ENCODE results near the gene ST3GAL3. TPM values are rescaled to one million over a fixed set of nuclear protein-coding genes. Genes with fewer than 3 reads are reported as not detected.

The ST3GAL3 gene
- total RNA-seq, 1 donor from 2014 or later, result 14.9 TPM

- Mint-ChIP-seq H3K27ac (ENCODE audit: unreplicated experiment) (peak overlapping the region; percentile 9), H3K4me3 (ENCODE audit: unreplicated experiment) (peak overlapping the region; percentile 67), H3K36me3 (ENCODE audit: low read depth, unreplicated experiment) (peaks cover 28% of the 10 kb centered on the region), H3K27me3 (ENCODE audit: unreplicated experiment) (peaks cover 31% of the 10 kb centered on the region), H3K9me3 (ENCODE audit: unreplicated experiment) (peaks cover 16% of the 10 kb centered on the region), H3K4me1 (ENCODE audit: unreplicated experiment) (peaks cover 39% of the 10 kb centered on the region)
- no peak for DNase-seq (ENCODE audit: low spot score)
- no peak for TF ChIP-seq CTCF (IDR thresholded peaks at IDR 0.05; ENCODE audit: unreplicated experiment)
Observed at GRCh38 chr1:43904660-43905551, 197.6 kb downstream of the ST3GAL3 start.

- Mint-ChIP-seq H3K4me1 (ENCODE audit: unreplicated experiment) (peaks cover 20% of the 10 kb centered on the region), H3K9me3 (ENCODE audit: unreplicated experiment) (peaks cover 16% of the 10 kb centered on the region), H3K36me3 (ENCODE audit: low read depth, unreplicated experiment) (peaks cover 31% of the 10 kb centered on the region), H3K27ac (ENCODE audit: unreplicated experiment) (no peak overlapping the region), H3K4me3 (ENCODE audit: unreplicated experiment) (peak overlapping the region; percentile 6), H3K27me3 (ENCODE audit: unreplicated experiment) (peaks cover 26% of the 10 kb centered on the region)
- no peak for DNase-seq (ENCODE audit: low spot score)
- no peak for TF ChIP-seq CTCF (IDR thresholded peaks at IDR 0.05; ENCODE audit: unreplicated experiment)
Observed at GRCh38 chr1:43908226-43908625, 200.9 kb downstream of the ST3GAL3 start.

- Mint-ChIP-seq H3K36me3 (ENCODE audit: low read depth, unreplicated experiment) (peaks cover 31% of the 10 kb centered on the region), H3K27me3 (ENCODE audit: unreplicated experiment) (peaks cover 23% of the 10 kb centered on the region), H3K4me3 (ENCODE audit: unreplicated experiment) (no peak overlapping the region), H3K9me3 (ENCODE audit: unreplicated experiment) (peaks cover 16% of the 10 kb centered on the region), H3K27ac (ENCODE audit: unreplicated experiment) (no peak overlapping the region), H3K4me1 (ENCODE audit: unreplicated experiment) (peaks cover 22% of the 10 kb centered on the region)
- TF ChIP-seq CTCF (IDR thresholded peaks at IDR 0.05; ENCODE audit: unreplicated experiment), result no peak
- DNase-seq (ENCODE audit: low spot score), result no peak
Observed at GRCh38 chr1:43908858-43909257, 201.5 kb downstream of the ST3GAL3 start.

GRCh38 chr1:43910343-43910742 is 203.0 kb downstream of the ST3GAL3 start:
- H3K27ac Mint-ChIP-seq (ENCODE audit: unreplicated experiment), result no peak overlapping the region
- H3K9me3 Mint-ChIP-seq (ENCODE audit: unreplicated experiment), result peaks cover 16% of the 10 kb centered on the region
- TF ChIP-seq CTCF (IDR thresholded peaks at IDR 0.05; ENCODE audit: unreplicated experiment), result no peak
- no peak overlapping the region for H3K4me3 Mint-ChIP-seq (ENCODE audit: unreplicated experiment)
- no peak for DNase-seq (ENCODE audit: low spot score)
- H3K4me1 Mint-ChIP-seq (ENCODE audit: unreplicated experiment), result peaks cover 23% of the 10 kb centered on the region
- peaks cover 26% of the 10 kb centered on the region for H3K36me3 Mint-ChIP-seq (ENCODE audit: low read depth, unreplicated experiment)
- peaks cover 17% of the 10 kb centered on the region for H3K27me3 Mint-ChIP-seq (ENCODE audit: unreplicated experiment)

GRCh38 chr1:43912607-43913006 is 205.3 kb downstream of the ST3GAL3 start:
- TF ChIP-seq CTCF (IDR thresholded peaks at IDR 0.05; ENCODE audit: unreplicated experiment), result no peak
- Mint-ChIP-seq H3K36me3 (ENCODE audit: low read depth, unreplicated experiment) (peaks cover 13% of the 10 kb centered on the region), H3K27me3 (ENCODE audit: unreplicated experiment) (peaks cover 8% of the 10 kb centered on the region), H3K4me3 (ENCODE audit: unreplicated experiment) (no peak overlapping the region), H3K4me1 (ENCODE audit: unreplicated experiment) (peaks cover 13% of the 10 kb centered on the region), H3K27ac (ENCODE audit: unreplicated experiment) (no peak overlapping the region), H3K9me3 (ENCODE audit: unreplicated experiment) (peaks cover 5% of the 10 kb centered on the region)
- no peak for DNase-seq (ENCODE audit: low spot score)

Data from endothelial cell (in vitro differentiated cells).